Tibial nerve (tissue), 4 donors: ENCODE measurements around the gene TRIM52. TPM values are rescaled to one million over a fixed set of nuclear protein-coding genes. Genes with fewer than 3 reads are reported as not detected.
"Not testable (repeated sequence)": the region's sequence is repeated elsewhere in the genome, so short reads cannot be mapped to it uniquely, and the experiment has no call there.

ENCODE experiments used
- DNase-seq, 2 donors: peaks; one replicate each; pipeline ENCODE4 v3.0.0-alpha.2; 2019; ENCODE audit warnings: low spot score in 2 of 2
- H3K27ac ChIP-seq, 4 donors: fragments of 200-600 bp; sonication (generic) in 3 of 4; one replicate each; pipeline ENCODE4 v1.5.1; 2017 to 2019; ENCODE audit warnings: mild to moderate bottlenecking in 1 of 4
- H3K27me3 ChIP-seq, 2 donors: fragments of 200-600 bp; sonication (generic) in 1 of 2; one replicate each; pipeline versions ENCODE4 v1.5.1 to v1.6.0; 2017 to 2019
- H3K36me3 ChIP-seq, 3 donors: fragments of 200-600 bp; sonication (generic); one replicate each; pipeline ENCODE4 v1.5.1; 2018 to 2019
- H3K4me1 ChIP-seq, 4 donors: fragments of 200-600 bp; sonication (generic) in 3 of 4; one replicate each; pipeline ENCODE4 v1.5.1; 2017 to 2019
- H3K4me3 ChIP-seq, 4 donors: fragments of 200-600 bp; sonication (generic) in 3 of 4; one replicate each; pipeline ENCODE4 v1.5.1; 2017 to 2019; ENCODE audit warnings: mild to moderate bottlenecking in 1 of 4, moderate library complexity in 1 of 4
- H3K9me3 ChIP-seq, 4 donors: fragments of 200-600 bp; sonication (generic) in 3 of 4; one replicate each; pipeline ENCODE4 v1.5.1; 2017 to 2019
- CTCF ChIP-seq, 5 experiments: fragments of 200-600 bp in 3 of 5; fragments of 450-650 bp in 2 of 5; sonication (generic) in 3 of 5; IDR thresholded peaks; one replicate each; pipeline ENCODE4 v1.5.1; 2016 to 2019; ENCODE audit warnings: antibody characterized with exemption in 5 of 5, mild to moderate bottlenecking in 3 of 5, moderate library complexity in 2 of 5
- EP300 ChIP-seq, 2 donors: sonication (generic); formaldehyde crosslinking; IDR thresholded peaks; one replicate each; pipeline ENCODE4 v1.6.1; 2017; ENCODE audit warnings: antibody characterized with exemption in 2 of 2, mild to moderate bottlenecking in 1 of 2
- POLR2A ChIP-seq, 2 donors: fragments of 450-650 bp; IDR thresholded peaks; one replicate each; pipeline ENCODE4 v1.6.1; 2017; ENCODE audit warnings: antibody characterized with exemption in 2 of 2, mild to moderate bottlenecking in 2 of 2, moderate library complexity in 2 of 2
- WGBS, 2 donors: methylation state at CpG; one replicate each; pipeline ENCODE4 v1.1.5; 2018; 5-methylcytosine and 5-hydroxymethylcytosine counted together
- total RNA-seq, 4 donors: library from RNA; depleted of rRNA; stranded (reverse); fragments of >200 nt; gene quantifications; one replicate each; pipeline ENCODE4 v1.1.0, GENCODE V29; 2016

Gene TRIM52
- total RNA-seq, 4 donors from 2014 or later = 12.3 to 20.3 (median 16.4) TPM

GRCh38 chr5:181217111-181217802 lies 43.7 kb downstream of the TRIM52 start:
- WGBS, 2 donors = 1% methylated on average over 30 to 38 of the region's 46 CpGs
- Histone ChIP-seq H3K4me1 (peaks cover 0 to 34% (median 8%) of the 10 kb centered on the region in 4 donors), H3K27ac (peak overlapping the region; percentile 47 to 78 (median 72)), H3K27me3 (no peaks in the 10 kb centered on the region), H3K9me3 (no peaks in the 10 kb centered on the region), H3K36me3 (no peaks in the 10 kb centered on the region), H3K4me3 (peak overlapping the region; percentile 44 to 59 (median 53))
- peak in 1 of 2 donors; percentile 23 for TF ChIP-seq EP300 (IDR thresholded peaks at IDR 0.05)
- TF ChIP-seq CTCF (IDR thresholded peaks at IDR 0.05) = no peak
- DNase-seq = peak in 1 of 2 donors; percentile 31

GRCh38 chr5:181215997-181216989 lies 44.6 kb downstream of the TRIM52 start:
- DNase-seq = no peak
- Histone ChIP-seq H3K4me3 (peak overlapping the region; percentile 44 to 59 (median 53)), H3K27ac (peak overlapping the region in 2 of 4 donors; percentile 73 to 78), H3K4me1 (peaks cover 0 to 28% (median 8%) of the 10 kb centered on the region in 4 donors), H3K27me3 (no peaks in the 10 kb centered on the region), H3K36me3 (no peaks in the 10 kb centered on the region), H3K9me3 (no peaks in the 10 kb centered on the region)
- WGBS, 2 donors = 45 to 49% methylated on average over 44 of the region's 44 CpGs
- TF ChIP-seq CTCF (IDR thresholded peaks at IDR 0.05) (no peak), POLR2A (IDR thresholded peaks at IDR 0.05) (no peak), EP300 (IDR thresholded peaks at IDR 0.05) (no peak)

GRCh38 chr5:181214249-181214648 lies 46.7 kb downstream of the TRIM52 start:
- peaks cover 0 to 28% (median 8%) of the 10 kb centered on the region in 4 donors for H3K4me1 ChIP-seq
- 91% methylated on average over 10 of the region's 10 CpGs for WGBS, 2 donors
- DNase-seq, H3K4me3 ChIP-seq, H3K27ac ChIP-seq, H3K27me3 ChIP-seq, H3K9me3 ChIP-seq, H3K36me3 ChIP-seq: not testable (repeated sequence)

GRCh38 chr5:181212934-181213333 lies 48.0 kb downstream of the TRIM52 start:
- no peak for TF ChIP-seq CTCF (IDR thresholded peaks at IDR 0.05)
- no peak overlapping the region for H3K4me3 ChIP-seq

GRCh38 chr5:181212080-181212479 lies 48.9 kb downstream of the TRIM52 start:
- WGBS, 2 donors = 89 to 94% methylated on average over 6 of the region's 6 CpGs
- H3K27me3 ChIP-seq = no peaks in the 10 kb centered on the region
- DNase-seq = no peak
- H3K4me1 ChIP-seq = peaks cover 0 to 13% (median 5%) of the 10 kb centered on the region in 4 donors
- H3K36me3 ChIP-seq = no peaks in the 10 kb centered on the region
- H3K4me3 ChIP-seq = no peak overlapping the region
- no peaks in the 10 kb centered on the region for H3K9me3 ChIP-seq
- TF ChIP-seq CTCF (IDR thresholded peaks at IDR 0.05) (no peak), POLR2A (IDR thresholded peaks at IDR 0.05) (no peak), EP300 (IDR thresholded peaks at IDR 0.05) (no peak)
- no peak overlapping the region for H3K27ac ChIP-seq

More at GRCh38 chr5:181212934-181213333, 48.0 kb downstream of the TRIM52 start:
- Histone ChIP-seq H3K36me3 (no peaks in the 10 kb centered on the region), H3K27ac (no peak overlapping the region), H3K9me3 (no peaks in the 10 kb centered on the region), H3K27me3 (no peaks in the 10 kb centered on the region), H3K4me1 (peaks cover 0 to 20% (median 5%) of the 10 kb centered on the region in 4 donors)
- 63 to 73% methylated on average over 2 of the region's 2 CpGs for WGBS, 2 donors
- no peak for DNase-seq
